Measurements from ENCODE around the gene TTC38.
A peak's percentile ranks its signal among the peaks of the same experiment; 100 is the strongest.

The TTC38 gene

DNA sequence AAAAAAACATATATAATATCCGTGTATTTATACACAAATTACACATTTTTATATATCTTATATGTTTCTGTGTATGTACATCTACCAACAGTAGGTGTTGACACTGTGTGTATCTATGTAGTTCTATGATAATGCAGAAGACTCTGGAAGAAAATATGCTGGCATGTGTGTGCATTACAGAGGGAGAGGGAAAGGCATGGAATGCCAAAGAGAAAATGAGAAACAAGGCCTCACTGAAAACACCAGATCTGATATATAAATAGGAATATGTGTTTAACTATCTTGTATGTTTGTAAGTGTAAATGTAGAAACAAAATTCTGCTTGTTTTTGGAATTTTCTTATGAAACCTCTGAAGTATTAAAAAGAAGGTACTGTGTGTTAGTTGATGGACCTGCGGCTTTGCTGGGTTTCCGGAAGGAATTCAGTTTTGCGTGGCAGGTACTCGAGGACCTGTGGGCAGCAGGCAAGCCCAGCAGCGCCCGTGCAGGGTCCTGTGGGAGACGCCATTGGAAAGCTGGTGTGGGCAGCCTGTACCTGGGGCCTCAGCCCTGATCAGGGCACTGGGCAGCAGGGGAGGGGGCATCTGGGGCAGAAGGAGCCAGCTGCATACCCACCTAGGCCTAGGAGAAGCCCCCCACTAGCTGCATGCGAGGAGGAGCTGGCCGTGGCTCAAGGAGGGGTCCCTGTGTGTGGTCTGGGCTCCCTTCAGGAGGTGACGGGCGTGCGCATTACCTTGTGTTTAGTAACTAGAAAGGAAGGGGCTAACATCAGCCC lies 60.1 kb downstream of the TTC38 start:
- TF ChIP-seq CTCF (IDR thresholded peaks at IDR 0.05; ENCODE audit: insufficient read depth, low read depth, low read length, missing control alignments): no peak
- no peak overlapping the region for H3K4me3 ChIP-seq (ENCODE audit: low read depth, low read length)
- DNase-seq (ENCODE audit: low read depth): no peak

GRCh38 chr22:46328797-46329196 lies 61.0 kb downstream of the TTC38 start:
- H3K4me3 ChIP-seq (ENCODE audit: low read depth, low read length): no peak overlapping the region
- DNase-seq (ENCODE audit: low read depth): no peak
- TF ChIP-seq CTCF (IDR thresholded peaks at IDR 0.05; ENCODE audit: insufficient read depth, low read depth, low read length, missing control alignments): no peak

GRCh38 chr22:46329616-46330015 lies 61.8 kb downstream of the TTC38 start:
- DNase-seq (ENCODE audit: low read depth): no peak
- no peak for TF ChIP-seq CTCF (IDR thresholded peaks at IDR 0.05; ENCODE audit: insufficient read depth, low read depth, low read length, missing control alignments)
- no peak overlapping the region for H3K4me3 ChIP-seq (ENCODE audit: low read depth, low read length)

DNA sequence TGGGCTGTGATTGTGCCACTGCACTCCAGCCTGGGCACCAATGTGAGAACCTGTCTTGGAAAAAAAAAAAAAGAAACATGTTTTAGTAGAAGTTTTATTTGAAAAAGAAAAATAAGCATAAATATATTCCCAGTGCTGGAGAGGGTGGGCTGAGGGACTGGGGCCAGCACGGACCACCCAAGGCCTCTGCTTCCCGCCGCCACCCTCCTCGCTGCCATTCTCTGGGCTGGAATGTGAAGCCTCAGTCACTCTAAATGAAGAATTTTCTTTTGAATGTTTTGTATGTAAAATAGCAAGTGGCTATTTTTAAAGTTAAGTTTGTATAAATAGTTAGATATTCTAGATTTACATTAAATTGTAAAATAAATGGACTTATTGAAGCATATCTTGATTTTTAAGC lies 62.6 kb downstream of the TTC38 start:
- H3K4me3 ChIP-seq (ENCODE audit: low read depth, low read length): no peak overlapping the region
- no peak for TF ChIP-seq CTCF (IDR thresholded peaks at IDR 0.05; ENCODE audit: insufficient read depth, low read depth, low read length, missing control alignments)
- no peak for DNase-seq (ENCODE audit: low read depth)

DNA sequence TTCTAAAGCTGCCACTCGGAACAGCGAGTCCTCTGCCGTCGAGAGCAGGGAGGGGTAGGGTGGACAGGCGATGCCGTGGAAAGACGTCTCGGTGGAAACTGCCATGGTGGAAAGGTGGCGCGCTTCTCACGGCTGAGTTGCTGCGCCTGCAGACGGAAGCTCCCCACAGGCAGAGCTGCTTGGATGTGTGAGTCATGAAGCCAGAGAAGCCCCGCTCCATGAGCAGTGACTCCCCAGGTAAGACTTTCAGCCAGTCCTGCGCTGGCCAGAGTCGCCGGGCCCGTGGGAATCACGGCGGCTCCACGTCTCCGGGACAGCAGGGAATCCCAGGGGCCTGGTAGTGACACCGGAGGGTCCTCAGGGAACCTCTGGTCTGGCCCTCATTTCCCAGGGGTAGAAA lies 63.7 kb downstream of the TTC38 start:
- TF ChIP-seq CTCF (IDR thresholded peaks at IDR 0.05; ENCODE audit: insufficient read depth, low read depth, low read length, missing control alignments): no peak
- H3K4me3 ChIP-seq (ENCODE audit: low read depth, low read length): no peak overlapping the region
- no peak for DNase-seq (ENCODE audit: low read depth)

GRCh38 chr22:46335201-46336118 lies 67.7 kb downstream of the TTC38 start, which contains the start of gene TRMU:
TRMU (plus strand) TSS chr22:46335714; CDS start chr22:46335765, 51 bp downstream.
- H3K4me3 ChIP-seq (ENCODE audit: low read depth, low read length): peak within 1 kb of the TSS; percentile 72
- TF ChIP-seq CTCF (IDR thresholded peaks at IDR 0.05; ENCODE audit: insufficient read depth, low read depth, low read length, missing control alignments): no peak
- peak; percentile 95 for DNase-seq (ENCODE audit: low read depth)
